K562 (cell line): ENCODE measurements around the gene RPS6KL1. TPM values are rescaled to one million over a fixed set of nuclear protein-coding genes. Genes with fewer than 3 reads are reported as not detected.

ENCODE experiments used
- ATAC-seq: fragments of 200-7000 bp; cut with Tn5 transposase; 3 replicates; pipeline ENCODE4 v1.9.1; 2020; ENCODE audit warnings: moderate library complexity
- BruUV-seq: library from RNA; stranded (reverse); fragments of 400-500 nt; replicated peaks from 2 replicates; lab custom pipeline; 2021; lab: Mats Ljungman, UMichigan
- CTCF ChIA-PET: fragments of 300-600 bp; formaldehyde crosslinking; extraction: SDS; loops from one replicate; lab custom pipeline; 2021; ENCODE audit warnings: low intra/inter-chr PET ratio; lab: Yijun Ruan, JAX
- POLR2A ChIA-PET: fragments of 300-600, 350-650 bp; sonication (Branson Sonifier 250); formaldehyde crosslinking; extraction: SDS; loops from one replicate; lab custom pipeline; 2021; ENCODE audit warnings: antibody characterized with exemption, inconsistent platforms; lab: Yijun Ruan, JAX
- DNase-seq, 4 experiments: peaks; one replicate each; pipeline versions ENCODE4 v3.0.0 to v3.0.0-alpha.2; 2011 to 2018; ENCODE audit warnings: low spot score in 3 of 4, mixed read lengths in 3 of 4; ENCODE audit errors: extremely low read depth in 1 of 4
- FAIRE-seq: peaks from 2 replicates; lab custom pipeline; 2011; peaks lifted over from hg19 to GRCh38; lab: Jason Lieb, UNC
- H2AFZ ChIP-seq: 2 replicates; pipeline ENCODE4 v1.6.0; 2011; ENCODE audit warnings: low read depth, low read length, control low read depth, inconsistent platforms
- H3K27ac ChIP-seq: fragments of 200-600 bp; 3 replicates; pipeline ENCODE4 v1.8.0; 2011; ENCODE audit warnings: low read depth, mild to moderate bottlenecking, control low read depth, inconsistent platforms, low read length, moderate library complexity, mixed read lengths; ENCODE audit errors: extremely low read depth
- H3K27me3 ChIP-seq, 2 experiments: fragments of 300-600 bp in 1 of 2; 2 replicates in 1 of 2; 3 replicates in 1 of 2; pipeline versions ENCODE4 v1.6.0 to v1.8.0; 2011; ENCODE audit warnings: inconsistent platforms in 2 of 2, low read length in 2 of 2, mild to moderate bottlenecking in 1 of 2, mixed read lengths in 1 of 2, moderate library complexity in 1 of 2; ENCODE audit not compliant: control insufficient read depth in 2 of 2, insufficient read depth in 2 of 2
- H3K36me3 ChIP-seq: fragments of 300-600 bp; 3 replicates; pipeline ENCODE4 v1.8.0; 2011; ENCODE audit warnings: mild to moderate bottlenecking, low read length, inconsistent platforms; ENCODE audit not compliant: control insufficient read depth, insufficient read depth
- H3K4me1 ChIP-seq, 2 experiments: fragments of 200-600 bp in 1 of 2; replicated peaks in 1 of 2; 2 replicates in 1 of 2; 3 replicates in 1 of 2; pipeline versions ENCODE4 v1.5.1 to v1.8.0; 2011; ENCODE audit warnings: inconsistent platforms in 2 of 2, low read length in 2 of 2, mild to moderate bottlenecking in 1 of 2, mixed read lengths in 1 of 2, moderate library complexity in 1 of 2; ENCODE audit not compliant: control insufficient read depth in 2 of 2, insufficient read depth in 2 of 2
- H3K4me2 ChIP-seq: 2 replicates; pipeline ENCODE4 v1.6.1; 2011; ENCODE audit warnings: low read length, control low read depth, inconsistent platforms, mixed read lengths; ENCODE audit not compliant: insufficient read depth
- H3K4me3 ChIP-seq: fragments of 200-600 bp; sonication (generic), shearing (Covaris generic); 2 replicates; pipeline ENCODE4 v1.5.1; 2016; ENCODE audit warnings: control low read depth, inconsistent platforms
- H3K79me2 ChIP-seq: fragments of 200-600 bp; 3 replicates; pipeline ENCODE4 v1.8.0; 2011; ENCODE audit warnings: low read length, inconsistent platforms; ENCODE audit not compliant: control insufficient read depth, insufficient read depth
- H3K9ac ChIP-seq, 2 experiments: 2 replicates each; pipeline versions ENCODE4 v1.6.0 to v1.6.1; 2011; ENCODE audit warnings: low read depth in 2 of 2, low read length in 2 of 2, control low read depth in 1 of 2, inconsistent platforms in 1 of 2, mild to moderate bottlenecking in 1 of 2, mixed read lengths in 1 of 2; ENCODE audit not compliant: insufficient read depth in 1 of 2
- H3K9me1 ChIP-seq: one replicate; pipeline ENCODE4 v1.6.0; 2011; ENCODE audit warnings: inconsistent platforms, mild to moderate bottlenecking, low read length, moderate library complexity; ENCODE audit not compliant: control insufficient read depth, insufficient read depth
- H3K9me3 ChIP-seq: replicated peaks from 2 replicates; pipeline ENCODE4 v1.5.1; 2011; ENCODE audit warnings: low read depth, low read length, inconsistent platforms; ENCODE audit not compliant: control insufficient read depth, insufficient read depth
- H4K20me1 ChIP-seq: replicated peaks from 2 replicates; pipeline ENCODE4 v1.6.1; 2011; ENCODE audit warnings: low read length, inconsistent platforms, mixed read lengths; ENCODE audit not compliant: control insufficient read depth, insufficient read depth
- RBM25 ChIP-seq: fragments of 200-400 bp; formaldehyde crosslinking; IDR thresholded peaks from 2 replicates; pipeline ENCODE4 v1.6.1; 2018; ENCODE audit warnings: low read length, low read depth, moderate library complexity; ENCODE audit not compliant: severe bottlenecking
- ZNF277 ChIP-seq: fragments of 250-450 bp; sonication (Bioruptor Pico); IDR thresholded peaks from 2 replicates; pipeline ENCODE4 v1.8.0; 2022; ENCODE audit warnings: inconsistent platforms, mild to moderate bottlenecking, moderate library complexity, borderline replicate concordance
- WGBS: fragments of 100-300 bp; shearing (Covaris generic); methylation state at CpG from one replicate; pipeline ENCODE4 v1.1.6; 2016; ENCODE audit warnings: low coverage, mixed read lengths; ENCODE audit not compliant: insufficient coverage; ENCODE audit errors: missing lambda C conversion rate; 5-methylcytosine and 5-hydroxymethylcytosine counted together
- in situ Hi-C: fragments of 300-500 bp; cut with MboI; formaldehyde crosslinking; loops from 4 replicates; pipeline ENCODE4 v1.15.0; 2018; ENCODE audit warnings: inconsistent platforms, mixed read lengths
- intact Hi-C: fragments of 100-400 bp; cut with micrococcal nuclease; formaldehyde crosslinking; loops from 2 replicates; pipeline ENCODE4 v1.14.2; 2022
- polyA plus RNA-seq, 8 experiments: library from polyadenylated mRNA; depleted of rRNA in 4 of 8; stranded (reverse) in 5 of 8; unstranded in 3 of 8; fragments of >200 nt; fragmentation: Nextera tagmentation in 2 of 8; fragmentation: Illumina TruSeq in 1 of 8; extraction: Ambion mirVana in 2 of 8; extraction: Trizol in 1 of 8; gene quantifications; 2 replicates each; pipeline versions ENCODE4 v1.2.1 to v1.2.3, GENCODE V29; 2011 to 2014; ENCODE audit warnings: inconsistent platforms in 1 of 8, missing spikeins in 1 of 8
- total RNA-seq, 7 experiments: library from RNA; depleted of rRNA in 6 of 7; stranded (reverse); fragments of >200 nt in 6 of 7; fragmentation: Illumina TruSeq in 2 of 7; extraction: Trizol in 2 of 7; gene quantifications; 2 replicates each; pipeline versions ENCODE4 v1.2.1 to v1.2.3, GENCODE V29; 2011 to 2021; ENCODE audit warnings: low replicate concordance in 1 of 7

RPS6KL1 gene
- total and polyA plus RNA-seq, 9 of the 15 experiments (the other 6 are each of a cell fraction or from before 2014, with no cell fraction given), result 0.91 to 15.5 (median 8.1) TPM

GRCh38 chr14:74964787-74965485 is 41.9 kb upstream of the RPS6KL1 start:
- ChIA-PET CTCF (no interaction called here), POLR2A (interaction anchor here (0.6 to 2.6 kb wide), 5 partner anchors 9 to 1122 kb away, joined by 3 to 8 read pairs (median 3); partner anchors contain the start of genes PGF and ZC2HC1C)
- Histone ChIP-seq H3K27me3 (no peaks in the 10 kb centered on the region), H3K9me1 (no peaks in the 10 kb centered on the region), H3K4me3 (no peak overlapping the region), H3K27ac (no peak overlapping the region), H3K4me1 (peaks cover 8 to 9% of the 10 kb centered on the region in 2 experiments; a peak in 3 of 5 replicates), H2AFZ (no peak overlapping the region), H3K9ac (no peak overlapping the region), H4K20me1 (no peaks in the 10 kb centered on the region), H3K36me3 (no peaks in the 10 kb centered on the region), H3K4me2 (no peak overlapping the region), H3K9me3 (no peaks in the 10 kb centered on the region), H3K79me2 (no peaks in the 10 kb centered on the region)
- whole genome bisulfite sequencing, result 10% methylated on average over 4 of the region's 4 CpGs
- no TSS peak for BruUV-seq
- TF ChIP-seq RBM25 (peak; percentile 91), ZNF277 (CRISPR knock-in tag) (no peak)
- FAIRE-seq (no peak), ATAC-seq (no peak), DNase-seq (no peak)
- in situ Hi-C loops, result no loop called here
- intact Hi-C loops, result no loop called here
